GM18508 (cell line): ENCODE measurements around the gene SMARCB1.
"Not testable (repeated sequence)": the region's sequence is repeated elsewhere in the genome, so short reads cannot be mapped to it uniquely, and the experiment has no call there.

Source experiments
- ATAC-seq: cut with Tn5 transposase; IDR thresholded peaks from one replicate; pipeline ENCODE4 v1.9.1; 2021; ENCODE audit warnings: moderate number of reproducible peaks; ENCODE audit not compliant: insufficient read depth, unreplicated experiment

The SMARCB1 gene

DNA sequence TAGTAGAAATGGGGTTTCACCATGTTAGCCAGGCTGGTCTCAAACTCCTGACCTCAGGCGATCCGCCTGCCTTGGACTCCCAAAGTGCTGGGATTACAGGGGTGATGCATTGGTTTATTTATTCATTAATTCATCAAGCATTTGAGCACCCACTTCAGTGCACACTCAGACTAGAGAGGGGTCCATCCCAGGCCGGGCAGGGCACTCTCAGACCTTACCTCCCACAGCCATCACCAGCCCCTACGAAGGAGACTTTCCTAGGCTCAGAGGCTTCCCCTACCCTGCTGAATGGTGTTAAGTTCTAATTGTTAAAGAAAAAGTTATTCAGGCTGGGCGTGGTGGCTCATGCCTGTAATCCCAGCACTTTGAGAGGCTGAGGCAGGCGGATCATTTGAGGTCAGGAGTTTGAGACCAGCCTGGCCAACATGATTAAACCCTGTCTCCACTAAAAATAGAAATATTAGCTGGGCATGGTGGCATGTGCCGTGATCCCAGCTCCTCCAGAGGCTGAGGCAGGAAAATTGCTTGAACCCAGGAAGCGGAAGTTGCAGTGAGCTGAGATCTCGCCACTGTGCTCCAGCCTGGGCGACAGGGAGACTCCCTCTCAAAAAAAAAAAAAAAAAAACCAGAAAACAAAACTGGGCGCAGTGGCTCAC lies 77.9 kb downstream of the SMARCB1 start:
- ATAC-seq, result not testable (repeated sequence)

DNA sequence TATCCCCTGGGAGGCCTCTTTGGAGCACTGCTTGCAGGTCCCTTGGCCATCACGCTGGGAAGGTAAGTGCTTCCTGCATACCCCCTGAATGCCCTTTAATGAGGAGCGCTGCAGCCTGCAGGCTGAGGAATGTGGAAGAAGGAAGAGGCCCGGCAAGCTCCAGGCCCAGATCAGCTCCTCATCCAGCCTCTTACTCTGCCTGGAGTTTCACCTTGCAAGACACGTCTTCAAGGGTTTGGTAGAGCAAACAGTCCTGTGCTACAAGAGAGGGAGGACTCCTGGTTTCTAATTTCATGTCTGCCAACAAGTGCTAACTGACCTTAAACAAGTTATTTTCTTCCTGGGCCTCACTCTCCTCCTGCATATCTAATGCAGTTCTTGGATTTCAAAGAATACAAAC lies 81.8 kb downstream of the SMARCB1 start:
- ATAC-seq, result no peak

DNA sequence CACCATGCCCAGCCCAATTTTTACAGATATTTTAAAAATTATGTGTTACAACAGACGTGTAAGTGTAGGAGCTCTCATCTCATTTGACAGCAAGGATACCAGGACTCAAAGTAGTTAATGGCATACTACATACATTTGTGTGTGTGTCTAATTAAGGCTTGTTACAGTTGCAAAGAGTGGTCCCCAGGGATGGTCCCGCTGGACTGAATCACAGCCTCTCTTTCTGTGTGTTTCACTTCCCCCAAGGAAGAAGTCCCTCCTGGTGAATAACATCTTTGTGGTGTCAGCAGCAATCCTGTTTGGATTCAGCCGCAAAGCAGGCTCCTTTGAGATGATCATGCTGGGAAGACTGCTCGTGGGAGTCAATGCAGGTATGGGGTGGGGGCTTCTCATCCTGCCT lies 88.1 kb downstream of the SMARCB1 start:
- ATAC-seq, result no peak

DNA sequence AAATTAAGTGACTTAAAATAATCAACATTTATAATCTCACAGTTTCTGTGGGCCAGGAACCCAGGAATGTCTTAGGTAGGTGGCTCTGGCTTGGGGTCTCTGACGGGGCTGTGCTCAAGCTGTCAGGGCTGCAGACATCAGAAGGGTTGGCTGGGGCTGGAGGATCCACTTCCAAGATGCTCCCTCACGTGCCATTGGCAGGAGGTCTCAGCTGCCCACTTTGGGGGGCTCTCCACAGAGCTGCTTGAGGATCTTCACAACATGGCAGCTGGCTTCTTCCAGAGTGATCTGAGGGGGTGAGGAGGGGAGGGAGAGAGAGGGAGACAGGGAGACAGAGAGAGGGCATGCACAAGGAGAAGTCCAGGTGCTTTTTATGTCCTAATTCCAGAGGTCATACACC lies 89.0 kb downstream of the SMARCB1 start:
- no peak for ATAC-seq

DNA sequence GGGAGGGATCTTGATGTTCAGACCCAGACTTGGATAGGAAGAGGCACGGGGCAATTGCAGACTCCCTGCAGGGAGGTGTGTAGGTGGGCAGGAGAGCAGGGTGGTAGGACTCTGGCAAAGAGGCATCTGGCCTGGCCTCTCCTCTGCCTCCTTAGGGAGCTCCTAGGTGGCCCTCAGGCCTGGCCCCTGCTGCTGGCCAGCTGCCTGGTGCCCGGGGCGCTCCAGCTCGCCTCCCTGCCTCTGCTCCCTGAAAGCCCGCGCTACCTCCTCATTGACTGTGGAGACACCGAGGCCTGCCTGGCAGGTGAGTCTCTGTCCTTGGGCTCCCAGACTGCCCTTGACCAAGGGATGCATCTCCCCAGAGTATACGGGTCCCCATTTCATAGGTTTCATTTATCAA lies 90.8 kb downstream of the SMARCB1 start:
- ATAC-seq, result no peak

DNA sequence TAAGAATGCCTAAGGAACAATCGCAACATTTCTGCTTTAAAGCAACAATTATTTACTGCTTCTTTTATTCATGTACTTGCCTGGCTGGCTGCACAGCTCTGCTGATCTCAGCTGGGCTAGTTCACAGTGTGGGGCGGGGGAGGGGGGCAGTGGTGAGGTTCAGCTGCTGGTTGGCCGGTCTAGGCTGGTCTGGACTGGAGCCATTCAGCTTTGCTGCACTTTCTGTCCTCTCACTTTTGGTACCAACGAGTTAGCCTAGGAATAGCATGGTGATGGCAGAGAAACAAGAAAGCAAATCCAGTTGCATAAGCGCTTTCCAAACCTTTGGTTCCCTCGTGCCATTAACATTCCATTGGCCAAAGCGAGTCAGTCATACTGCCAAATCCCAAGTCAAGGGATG lies 91.5 kb downstream of the SMARCB1 start:
- ATAC-seq, result no peak

DNA sequence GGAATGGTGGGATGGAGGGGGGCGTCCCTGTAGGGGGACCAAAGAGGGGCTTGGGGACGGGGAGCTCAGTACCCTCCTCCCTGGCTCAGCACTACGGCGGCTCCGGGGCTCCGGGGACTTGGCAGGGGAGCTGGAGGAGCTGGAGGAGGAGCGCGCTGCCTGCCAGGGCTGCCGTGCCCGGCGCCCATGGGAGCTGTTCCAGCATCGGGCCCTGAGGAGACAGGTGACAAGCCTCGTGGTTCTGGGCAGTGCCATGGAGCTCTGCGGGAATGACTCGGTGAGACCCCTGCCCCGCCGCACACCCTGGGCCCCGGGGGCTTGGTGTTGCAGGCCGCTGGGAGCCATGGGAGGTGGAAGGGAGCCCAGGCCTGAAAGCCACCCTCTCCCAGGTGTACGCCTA lies 95.6 kb downstream of the SMARCB1 start:
- no peak for ATAC-seq

DNA sequence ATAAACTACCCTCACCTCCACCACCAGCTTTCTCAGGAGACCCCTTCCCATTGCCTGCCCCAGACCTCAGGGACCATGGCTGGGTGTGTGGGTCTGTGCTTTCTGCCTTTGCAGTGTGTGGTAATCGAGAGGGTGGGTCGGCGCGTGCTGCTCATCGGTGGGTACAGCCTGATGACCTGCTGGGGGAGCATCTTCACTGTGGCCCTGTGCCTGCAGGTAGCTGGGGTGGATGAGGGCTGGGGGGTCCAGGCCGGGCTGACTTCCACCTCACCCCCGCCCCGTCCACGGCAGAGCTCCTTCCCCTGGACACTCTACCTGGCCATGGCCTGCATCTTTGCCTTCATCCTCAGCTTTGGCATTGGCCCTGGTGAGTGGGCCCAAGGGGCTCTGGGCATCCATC lies 96.9 kb downstream of the SMARCB1 start:
- no peak for ATAC-seq

DNA sequence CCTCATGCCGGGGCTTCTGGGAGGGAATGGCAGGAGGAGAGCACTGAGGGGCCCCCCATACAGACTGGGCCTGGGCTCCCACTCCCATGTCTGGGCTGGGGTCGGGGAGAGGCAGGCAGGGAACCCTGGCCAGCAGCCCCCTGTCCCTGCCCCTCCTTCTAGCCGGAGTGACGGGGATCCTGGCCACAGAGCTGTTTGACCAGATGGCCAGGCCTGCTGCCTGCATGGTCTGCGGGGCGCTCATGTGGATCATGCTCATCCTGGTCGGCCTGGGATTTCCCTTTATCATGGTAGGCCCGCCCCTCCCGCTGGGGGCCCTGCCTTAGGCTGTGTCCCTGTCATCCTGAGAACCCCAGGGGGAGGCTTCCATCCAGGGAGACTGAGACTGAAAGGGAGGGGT lies 97.4 kb downstream of the SMARCB1 start:
- ATAC-seq, result no peak
